Transverse colon (tissue), 4 donors: ENCODE measurements around the gene TTLL4. TPM values are rescaled to one million over a fixed set of nuclear protein-coding genes. Genes with fewer than 3 reads are reported as not detected.
A peak's percentile ranks its signal among the peaks of the same experiment; 100 is the strongest.
"Not testable (repeated sequence)": the region's sequence is repeated elsewhere in the genome, so short reads cannot be mapped to it uniquely, and the experiment has no call there.

Source experiments
- DNase-seq: peaks from one replicate; pipeline ENCODE4 v3.0.0-alpha.2; 2019
- H3K27ac ChIP-seq, 4 donors: fragments of 200-600 bp; sonication (generic); 2 replicates each; pipeline ENCODE4 v1.5.1; 2016 to 2018; ENCODE audit warnings: inconsistent platforms in 4 of 4
- H3K27me3 ChIP-seq: fragments of 200-600 bp; sonication (generic); 2 replicates; pipeline ENCODE4 v1.5.1; 2017; ENCODE audit warnings: inconsistent platforms
- H3K36me3 ChIP-seq, 4 donors: fragments of 200-600 bp; sonication (generic); 2 replicates each; pipeline ENCODE4 v1.5.1; 2017 to 2019; ENCODE audit warnings: inconsistent platforms in 4 of 4
- H3K4me1 ChIP-seq, 4 donors: fragments of 200-600 bp; sonication (generic); 2 replicates each; pipeline ENCODE4 v1.5.1; 2017 to 2020; ENCODE audit warnings: inconsistent platforms in 4 of 4
- H3K4me3 ChIP-seq, 4 donors: fragments of 200-600 bp; sonication (generic); 1 replicate in 1 of 4; 2 replicates in 3 of 4; pipeline versions ENCODE4 v1.5.1 to v1.6.1; 2017 to 2019; ENCODE audit warnings: inconsistent platforms in 4 of 4
- H3K9me3 ChIP-seq, 2 donors: fragments of 200-600 bp; sonication (generic); 2 replicates each; pipeline ENCODE4 v1.5.1; 2017 to 2019; ENCODE audit warnings: inconsistent platforms in 2 of 2
- CTCF ChIP-seq, 5 experiments: fragments of 200-600 bp in 3 of 5; fragments of 450-650 bp in 2 of 5; sonication (generic) in 3 of 5; IDR thresholded peaks; 1 replicate in 2 of 5; 2 replicates in 3 of 5; pipeline ENCODE4 v1.5.1; 2016 to 2017; ENCODE audit warnings: antibody characterized with exemption in 5 of 5, inconsistent platforms in 3 of 5, mild to moderate bottlenecking in 2 of 5, moderate library complexity in 1 of 5
- EP300 ChIP-seq: sonication (generic); formaldehyde crosslinking; IDR thresholded peaks from one replicate; pipeline ENCODE4 v1.6.1; 2017; ENCODE audit warnings: antibody characterized with exemption, low read depth
- POLR2A ChIP-seq: fragments of 450-650 bp; IDR thresholded peaks from one replicate; pipeline ENCODE4 v1.6.1; 2016; ENCODE audit warnings: antibody characterized with exemption, mild to moderate bottlenecking, moderate library complexity
- POLR2AphosphoS5 ChIP-seq, 3 donors: sonication (generic); formaldehyde crosslinking; IDR thresholded peaks; one replicate each; pipeline ENCODE4 v1.6.1; 2016; ENCODE audit warnings: antibody characterized with exemption in 3 of 3
- WGBS, 2 donors: methylation state at CpG; one replicate each; pipeline ENCODE4 v1.1.5; 2018; ENCODE audit warnings: low coverage in 1 of 2; 5-methylcytosine and 5-hydroxymethylcytosine counted together
- in situ Hi-C, 4 donors: fragments of 200-750 bp; cut with MboI; loops; one replicate each; pipeline versions ENCODE4 v1.15.0 to v1.15.1; 2017; ENCODE audit warnings: low sequenced_read_pairs in 3 of 4, low pct_ligation_motif_present in 1 of 4, low pct_unique_long_range_greater_than_20kb in 1 of 4
- intact Hi-C: fragments of 100-400 bp; cut with DNase I; formaldehyde crosslinking; loops from one replicate; pipeline ENCODE4 v1.15.1; 2023; ENCODE audit warnings: low total_unique reads
- total RNA-seq, 4 donors: library from RNA; depleted of rRNA; stranded (reverse); fragments of >200 nt; gene quantifications; one replicate each; pipeline ENCODE4 v1.1.0, GENCODE V29; 2016

TTLL4 gene
- total RNA-seq, 4 donors from 2014 or later = 6.0 to 26.0 (median 15.9) TPM

- H3K9me3 ChIP-seq = no peaks in the 10 kb centered on the region
- in situ Hi-C loops (no loop called here), intact Hi-C loops (no loop called here)
- TF ChIP-seq POLR2A (no peak), EP300 (no peak), CTCF (IDR thresholded peaks at IDR 0.05) (no peak), POLR2AphosphoS5 (IDR thresholded peaks at IDR 0.05) (no peak)
- no peak overlapping the region for H3K4me3 ChIP-seq
- H3K27ac ChIP-seq = no peak overlapping the region
- no peaks in the 10 kb centered on the region for H3K4me1 ChIP-seq
- WGBS, 2 donors = 84 to 92% methylated on average over 1 to 3 of the region's 3 CpGs
- peaks cover 0 to 4% (median 0%) of the 10 kb centered on the region in 4 donors for H3K36me3 ChIP-seq
- DNase-seq = no peak
- no peaks in the 10 kb centered on the region for H3K27me3 ChIP-seq
Observed at GRCh38 chr2:218680061-218680460, 30.6 kb upstream of the TTLL4 start.

GRCh38 chr2:218687400-218688060 is 23.1 kb upstream of the TTLL4 start:
- H3K27ac ChIP-seq, H3K4me3 ChIP-seq, H3K27me3 ChIP-seq, in situ Hi-C loops, intact Hi-C loops, H3K4me1 ChIP-seq, H3K9me3 ChIP-seq: not testable (repeated sequence)
- peak; percentile 53 for DNase-seq
- H3K36me3 ChIP-seq = peaks cover 0 to 10% (median 2%) of the 10 kb centered on the region in 4 donors
- TF ChIP-seq CTCF (IDR thresholded peaks at IDR 0.05) = peak; percentile 66 to 88 (median 74)
- 0 to 28% methylated on average over 2 to 5 of the region's 5 CpGs for WGBS, 2 donors

GRCh38 chr2:218691234-218691633 is 19.4 kb upstream of the TTLL4 start:
- in situ Hi-C loops (no loop called here), intact Hi-C loops (no loop called here)
- Histone ChIP-seq H3K27me3 (no peaks in the 10 kb centered on the region), H3K9me3 (no peaks in the 10 kb centered on the region), H3K27ac (no peak overlapping the region), H3K4me1 (peaks cover 0 to 3% (median 1%) of the 10 kb centered on the region in 4 donors), H3K4me3 (no peak overlapping the region), H3K36me3 (peaks cover 0 to 23% (median 2%) of the 10 kb centered on the region in 4 donors)
- DNase-seq = no peak
- no peak for TF ChIP-seq POLR2A
- no peak for TF ChIP-seq EP300
- TF ChIP-seq POLR2AphosphoS5 (IDR thresholded peaks at IDR 0.05) = no peak
- no peak for TF ChIP-seq CTCF (IDR thresholded peaks at IDR 0.05)

GRCh38 chr2:218694405-218695145 is 16.1 kb upstream of the TTLL4 start:
- no peaks in the 10 kb centered on the region for H3K9me3 ChIP-seq
- H3K27ac ChIP-seq = no peak overlapping the region
- no peaks in the 10 kb centered on the region for H3K4me1 ChIP-seq
- intact Hi-C loops = no loop called here
- WGBS, 2 donors = 92 to 93% methylated on average over 3 of the region's 3 CpGs
- peaks cover 0 to 23% (median 3%) of the 10 kb centered on the region in 4 donors for H3K36me3 ChIP-seq
- in situ Hi-C loops = no loop called here
- DNase-seq = no peak
- no peaks in the 10 kb centered on the region for H3K27me3 ChIP-seq
- no peak overlapping the region for H3K4me3 ChIP-seq
- TF ChIP-seq CTCF (IDR thresholded peaks at IDR 0.05) (no peak), POLR2AphosphoS5 (IDR thresholded peaks at IDR 0.05) (no peak), POLR2A (no peak), EP300 (no peak)
